ENCODE results near the gene CDC14C.

The CDC14C gene

GRCh38 chr7:48932126-48932910 is 8.0 kb downstream of the CDC14C start:
- Histone ChIP-seq H3K4ac (ENCODE audit: low read depth in 1 of 2, low read length in 2 of 2) (no peak overlapping the region), H3K14ac (ENCODE audit: low read length in 2 of 2) (no peak overlapping the region), H2BK15ac (ENCODE audit: low read depth, poor library complexity, severe bottlenecking) (no peak overlapping the region), H2AK5ac (ENCODE audit: low read length, severe bottlenecking) (no peak overlapping the region), H2BK5ac (ENCODE audit: low read depth, low read length, poor library complexity, severe bottlenecking) (no peak overlapping the region), H3K4me3 (ENCODE audit: insufficient read depth in 1 of 2, low read depth in 1 of 2, low read length in 2 of 2) (no peak overlapping the region), H3K27me3 (ENCODE audit: control insufficient read depth in 1 of 2, insufficient read depth in 1 of 2, low read length in 2 of 2) (no peaks in the 10 kb centered on the region), H3K79me1 (replicated peaks; ENCODE audit: low read length, poor library complexity, severe bottlenecking) (no peaks in the 10 kb centered on the region), H3K18ac (ENCODE audit: low read depth in 1 of 2, low read length in 2 of 2) (no peak overlapping the region), H2AFZ (ENCODE audit: low read depth, low read length) (no peak overlapping the region), H4K91ac (ENCODE audit: low read length) (no peak overlapping the region), H2BK12ac (ENCODE audit: low read length in 2 of 2) (no peak overlapping the region), H3K36me3 (ENCODE audit: control insufficient read depth in 1 of 2, insufficient read depth in 2 of 2, low read depth in 1 of 2, low read length in 2 of 2) (no peaks in the 10 kb centered on the region), H3K23ac (ENCODE audit: low read length in 2 of 2) (no peak overlapping the region), H3K9me3 (ENCODE audit: control insufficient read depth, low read length) (no peaks in the 10 kb centered on the region), H3K27ac (ENCODE audit: low read length, poor library complexity, severe bottlenecking) (no peak overlapping the region), H3K4me2 (ENCODE audit: low read length, poor library complexity, severe bottlenecking) (no peak overlapping the region), H2BK120ac (ENCODE audit: low read depth, low read length) (no peak overlapping the region), H3K4me1 (ENCODE audit: control insufficient read depth, insufficient read depth, low read depth, low read length) (no peaks in the 10 kb centered on the region), H3K9ac (ENCODE audit: low read length) (no peak overlapping the region), H4K8ac (ENCODE audit: low read length) (no peak overlapping the region)
- no CpG with 5 or more reads among the region's 2 CpGs for WGBS
- no peak for DNase-seq

GRCh38 chr7:48933549-48934085 is 9.3 kb downstream of the CDC14C start:
- WGBS, result 72% methylated on average over 3 of the region's 3 CpGs

GRCh38 chr7:48938539-48939295 is 14.4 kb downstream of the CDC14C start:
- H2BK15ac ChIP-seq (ENCODE audit: low read depth, poor library complexity, severe bottlenecking), result no peak overlapping the region
- H3K23ac ChIP-seq (ENCODE audit: low read length in 2 of 2), result no peak overlapping the region
- no peak overlapping the region for H3K4me3 ChIP-seq (ENCODE audit: insufficient read depth in 1 of 2, low read depth in 1 of 2, low read length in 2 of 2)
- no peak overlapping the region for H3K9ac ChIP-seq (ENCODE audit: low read length)
- DNase-seq, result no peak
- H3K27ac ChIP-seq (ENCODE audit: low read length, poor library complexity, severe bottlenecking), result no peak overlapping the region
- H2AFZ ChIP-seq (ENCODE audit: low read depth, low read length), result no peak overlapping the region
- H3K4me1 ChIP-seq (ENCODE audit: control insufficient read depth, insufficient read depth, low read depth, low read length), result no peaks in the 10 kb centered on the region
- H3K4me2 ChIP-seq (ENCODE audit: low read length, poor library complexity, severe bottlenecking), result no peak overlapping the region
- no peaks in the 10 kb centered on the region for H3K27me3 ChIP-seq (ENCODE audit: control insufficient read depth in 1 of 2, insufficient read depth in 1 of 2, low read length in 2 of 2)
- no peak overlapping the region for H2BK12ac ChIP-seq (ENCODE audit: low read length in 2 of 2)
- no peak overlapping the region for H2BK120ac ChIP-seq (ENCODE audit: low read depth, low read length)
- 59% methylated on average over 4 of the region's 4 CpGs for WGBS
- no peak overlapping the region for H2BK5ac ChIP-seq (ENCODE audit: low read depth, low read length, poor library complexity, severe bottlenecking)
- no peaks in the 10 kb centered on the region for H3K9me3 ChIP-seq (ENCODE audit: control insufficient read depth, low read length)
- no peaks in the 10 kb centered on the region for H3K36me3 ChIP-seq (ENCODE audit: control insufficient read depth in 1 of 2, insufficient read depth in 2 of 2, low read depth in 1 of 2, low read length in 2 of 2)
- H4K8ac ChIP-seq (ENCODE audit: low read length), result no peak overlapping the region
- no peaks in the 10 kb centered on the region for H3K79me1 ChIP-seq (replicated peaks; ENCODE audit: low read length, poor library complexity, severe bottlenecking)
- no peak overlapping the region for H4K91ac ChIP-seq (ENCODE audit: low read length)
- no peak overlapping the region for H3K14ac ChIP-seq (ENCODE audit: low read length in 2 of 2)
- H3K18ac ChIP-seq (ENCODE audit: low read depth in 1 of 2, low read length in 2 of 2), result no peak overlapping the region
- H3K4ac ChIP-seq (ENCODE audit: low read depth in 1 of 2, low read length in 2 of 2), result no peak overlapping the region
- no peak overlapping the region for H2AK5ac ChIP-seq (ENCODE audit: low read length, severe bottlenecking)

More at GRCh38 chr7:48933549-48934085, 9.3 kb downstream of the CDC14C start:
- Histone ChIP-seq H3K27ac (ENCODE audit: low read length, poor library complexity, severe bottlenecking) (no peak overlapping the region), H3K9ac (ENCODE audit: low read length) (no peak overlapping the region), H3K14ac (ENCODE audit: low read length in 2 of 2) (no peak overlapping the region), H2BK12ac (ENCODE audit: low read length in 2 of 2) (no peak overlapping the region), H2AFZ (ENCODE audit: low read depth, low read length) (no peak overlapping the region), H2BK15ac (ENCODE audit: low read depth, poor library complexity, severe bottlenecking) (no peak overlapping the region), H2AK5ac (ENCODE audit: low read length, severe bottlenecking) (no peak overlapping the region), H4K8ac (ENCODE audit: low read length) (no peak overlapping the region), H3K23ac (ENCODE audit: low read length in 2 of 2) (no peak overlapping the region), H3K4me2 (ENCODE audit: low read length, poor library complexity, severe bottlenecking) (no peak overlapping the region), H3K4me3 (ENCODE audit: insufficient read depth in 1 of 2, low read depth in 1 of 2, low read length in 2 of 2) (no peak overlapping the region), H3K18ac (ENCODE audit: low read depth in 1 of 2, low read length in 2 of 2) (no peak overlapping the region), H3K9me3 (ENCODE audit: control insufficient read depth, low read length) (no peaks in the 10 kb centered on the region), H2BK120ac (ENCODE audit: low read depth, low read length) (no peak overlapping the region), H3K4me1 (ENCODE audit: control insufficient read depth, insufficient read depth, low read depth, low read length) (no peaks in the 10 kb centered on the region), H2BK5ac (ENCODE audit: low read depth, low read length, poor library complexity, severe bottlenecking) (no peak overlapping the region), H3K4ac (ENCODE audit: low read depth in 1 of 2, low read length in 2 of 2) (no peak overlapping the region), H3K27me3 (ENCODE audit: control insufficient read depth in 1 of 2, insufficient read depth in 1 of 2, low read length in 2 of 2) (no peaks in the 10 kb centered on the region), H3K36me3 (ENCODE audit: control insufficient read depth in 1 of 2, insufficient read depth in 2 of 2, low read depth in 1 of 2, low read length in 2 of 2) (no peaks in the 10 kb centered on the region), H3K79me1 (replicated peaks; ENCODE audit: low read length, poor library complexity, severe bottlenecking) (no peaks in the 10 kb centered on the region), H4K91ac (ENCODE audit: low read length) (no peak overlapping the region)
- DNase-seq, result no peak

- Histone ChIP-seq H3K9ac (ENCODE audit: low read length) (no peak overlapping the region), H3K27me3 (ENCODE audit: control insufficient read depth in 1 of 2, insufficient read depth in 1 of 2, low read length in 2 of 2) (no peaks in the 10 kb centered on the region), H2BK15ac (ENCODE audit: low read depth, poor library complexity, severe bottlenecking) (no peak overlapping the region), H3K27ac (ENCODE audit: low read length, poor library complexity, severe bottlenecking) (no peak overlapping the region), H3K4me3 (ENCODE audit: insufficient read depth in 1 of 2, low read depth in 1 of 2, low read length in 2 of 2) (no peak overlapping the region), H2BK12ac (ENCODE audit: low read length in 2 of 2) (no peak overlapping the region), H3K9me3 (ENCODE audit: control insufficient read depth, low read length) (no peaks in the 10 kb centered on the region), H3K79me1 (replicated peaks; ENCODE audit: low read length, poor library complexity, severe bottlenecking) (no peaks in the 10 kb centered on the region), H2AFZ (ENCODE audit: low read depth, low read length) (no peak overlapping the region), H3K4me2 (ENCODE audit: low read length, poor library complexity, severe bottlenecking) (no peak overlapping the region), H2BK120ac (ENCODE audit: low read depth, low read length) (no peak overlapping the region), H3K18ac (ENCODE audit: low read depth in 1 of 2, low read length in 2 of 2) (no peak overlapping the region), H3K36me3 (ENCODE audit: control insufficient read depth in 1 of 2, insufficient read depth in 2 of 2, low read depth in 1 of 2, low read length in 2 of 2) (no peaks in the 10 kb centered on the region), H3K23ac (ENCODE audit: low read length in 2 of 2) (no peak overlapping the region), H4K8ac (ENCODE audit: low read length) (no peak overlapping the region), H3K4me1 (ENCODE audit: control insufficient read depth, insufficient read depth, low read depth, low read length) (no peaks in the 10 kb centered on the region), H2AK5ac (ENCODE audit: low read length, severe bottlenecking) (no peak overlapping the region), H3K14ac (ENCODE audit: low read length in 2 of 2) (no peak overlapping the region), H4K91ac (ENCODE audit: low read length) (no peak overlapping the region), H2BK5ac (ENCODE audit: low read depth, low read length, poor library complexity, severe bottlenecking) (no peak overlapping the region), H3K4ac (ENCODE audit: low read depth in 1 of 2, low read length in 2 of 2) (no peak overlapping the region)
- 73% methylated on average over 3 of the region's 3 CpGs for WGBS
- no peak for DNase-seq
Measured at GRCh38 chr7:48943279-48943990, 19.1 kb downstream of the CDC14C start.
